Nephron (organoid): Measurements from ENCODE around the gene ZNF608.

Experiments used
- H3K27ac Mint-ChIP-seq, 3 experiments: 2 replicates each; pipeline ENCODE4 v1.8.0; 2020; ENCODE audit warnings: mixed read lengths in 3 of 3, mild to moderate bottlenecking in 2 of 3, moderate library complexity in 1 of 3
- H3K27me3 Mint-ChIP-seq: 2 replicates; pipeline ENCODE4 v1.8.0; 2021; ENCODE audit warnings: low read depth, mild to moderate bottlenecking, moderate library complexity, mixed read lengths
- H3K36me3 Mint-ChIP-seq: 2 replicates; pipeline ENCODE4 v1.8.0; 2020; ENCODE audit warnings: low read depth, mixed read lengths
- H3K4me1 Mint-ChIP-seq: 2 replicates; pipeline ENCODE4 v1.8.0; 2020; ENCODE audit warnings: mixed read lengths
- H3K4me3 Mint-ChIP-seq, 3 experiments: 2 replicates each; pipeline ENCODE4 v1.8.0; 2020; ENCODE audit warnings: mild to moderate bottlenecking in 3 of 3, mixed read lengths in 3 of 3, moderate library complexity in 2 of 3
- H3K9me3 Mint-ChIP-seq: 2 replicates; pipeline ENCODE4 v1.8.0; 2020; ENCODE audit warnings: mixed read lengths
- CTCF ChIP-seq, 3 experiments: fragments of 200-600 bp; sonication (generic); IDR thresholded peaks; one replicate each; pipeline ENCODE4 v1.5.0; 2021; ENCODE audit warnings: antibody characterized with exemption in 3 of 3; ENCODE audit not compliant: unreplicated experiment in 3 of 3

Gene ZNF608

GRCh38 chr5:124745007-124745927 lies 1.2 kb downstream of the ZNF608 start:
- Mint-ChIP-seq H3K4me1 (peaks cover under 1% of the 10 kb centered on the region), H3K4me3 (no peak overlapping the region), H3K27me3 (no peaks in the 10 kb centered on the region), H3K36me3 (no peaks in the 10 kb centered on the region), H3K9me3 (no peaks in the 10 kb centered on the region), H3K27ac (no peak overlapping the region)
- no peak for TF ChIP-seq CTCF (IDR thresholded peaks at IDR 0.05; ENCODE audit: unreplicated experiment in 3 of 3)

- Mint-ChIP-seq H3K36me3 (no peaks in the 10 kb centered on the region), H3K27ac (no peak overlapping the region), H3K4me3 (no peak overlapping the region), H3K9me3 (no peaks in the 10 kb centered on the region), H3K4me1 (peaks cover 9% of the 10 kb centered on the region), H3K27me3 (no peaks in the 10 kb centered on the region)
- TF ChIP-seq CTCF (IDR thresholded peaks at IDR 0.05; ENCODE audit: unreplicated experiment in 3 of 3) = no peak
Measured at GRCh38 chr5:124744170-124744971, 2.1 kb downstream of the ZNF608 start.

GRCh38 chr5:124743602-124744169 lies 2.8 kb downstream of the ZNF608 start:
- Mint-ChIP-seq H3K27me3 (no peaks in the 10 kb centered on the region), H3K27ac (no peak overlapping the region), H3K9me3 (no peaks in the 10 kb centered on the region), H3K4me3 (no peak overlapping the region), H3K4me1 (peaks cover 16% of the 10 kb centered on the region), H3K36me3 (no peaks in the 10 kb centered on the region)
- TF ChIP-seq CTCF (IDR thresholded peaks at IDR 0.05; ENCODE audit: unreplicated experiment in 3 of 3) = no peak

- Mint-ChIP-seq H3K27me3 (no peaks in the 10 kb centered on the region), H3K36me3 (no peaks in the 10 kb centered on the region), H3K4me3 (no peak overlapping the region), H3K27ac (no peak overlapping the region), H3K4me1 (peaks cover 22% of the 10 kb centered on the region), H3K9me3 (no peaks in the 10 kb centered on the region)
- TF ChIP-seq CTCF (IDR thresholded peaks at IDR 0.05; ENCODE audit: unreplicated experiment in 3 of 3) = no peak
Measured at GRCh38 chr5:124742983-124743601, 3.3 kb downstream of the ZNF608 start.

- H3K9me3 Mint-ChIP-seq = no peaks in the 10 kb centered on the region
- H3K27me3 Mint-ChIP-seq = no peaks in the 10 kb centered on the region
- no peak overlapping the region for H3K4me3 Mint-ChIP-seq
- no peak for TF ChIP-seq CTCF (IDR thresholded peaks at IDR 0.05; ENCODE audit: unreplicated experiment in 3 of 3)
- peaks cover 27% of the 10 kb centered on the region for H3K4me1 Mint-ChIP-seq
- no peaks in the 10 kb centered on the region for H3K36me3 Mint-ChIP-seq
- no peak overlapping the region for H3K27ac Mint-ChIP-seq
Measured at GRCh38 chr5:124742521-124742920, 3.9 kb downstream of the ZNF608 start.
